ENCODE measurements around the gene PSMG3. TPM values are rescaled to one million over a fixed set of nuclear protein-coding genes. Genes with fewer than 3 reads are reported as not detected.
A peak's percentile ranks its signal among the peaks of the same experiment; 100 is the strongest.

The PSMG3 gene
- total and polyA plus RNA-seq, 2 of the 8 experiments (the other 6 are each of a cell fraction or from before 2014, with no cell fraction given) = 30.2 to 62.0 TPM

GRCh38 chr7:1536743-1537534 is 32.9 kb downstream of the PSMG3 start:
- no peaks in the 10 kb centered on the region for H3K9me3 ChIP-seq (ENCODE audit: insufficient read depth in 2 of 2, low read depth in 1 of 2, low read length in 1 of 2)
- H3K18ac ChIP-seq (ENCODE audit: extremely low read depth, low read length) = no peak overlapping the region; the same call in 1 of the 2 replicates
- peak overlapping the region; percentile 38 for H3K4ac ChIP-seq (replicated peaks; ENCODE audit: insufficient read length, low read depth, low read length)
- CTCF ChIA-PET (ENCODE audit: partially characterized antibody) = interaction anchor here (0.7 to 3.7 kb wide), 7 partner anchors 9 to 104 kb away, joined by 3 to 18 read pairs (median 7); partner anchors contain the start of gene TMEM184A
- peak overlapping the region; percentile 4 to 63; a peak in 2 of 4 replicates for H3K4me2 ChIP-seq (ENCODE audit: insufficient read depth in 1 of 2, low read depth in 2 of 2, low read length in 2 of 2)
- H3K23ac ChIP-seq (ENCODE audit: insufficient read length) = no peak overlapping the region
- H4K20me1 ChIP-seq (replicated peaks in 1 of 2; ENCODE audit: control insufficient read depth in 1 of 2, insufficient read depth in 2 of 2, low read length in 2 of 2) = peaks cover 15 to 24% of the 10 kb centered on the region in 2 experiments
- FAIRE-seq (no peak), DNase-seq (ENCODE audit: low read depth in 1 of 2, low spot score in 2 of 2) (peak in 1 of 2 experiments; percentile 71)
- peak overlapping the region; percentile 60 for H3K27ac ChIP-seq (ENCODE audit: low read depth, low read length)
- no peak overlapping the region for H4K5ac ChIP-seq (ENCODE audit: insufficient read length, low read depth, low read length)
- H3K36me3 ChIP-seq (ENCODE audit: control insufficient read depth in 2 of 4, insufficient read depth in 4 of 4, low read length in 3 of 4) = peaks cover 0 to 17% (median 0%) of the 10 kb centered on the region in 4 experiments; a peak in 4 of 8 replicates
- H2AK5ac ChIP-seq (ENCODE audit: low read depth, low read length) = no peak overlapping the region
- no peaks in the 10 kb centered on the region for H3K27me3 ChIP-seq (replicated peaks in 1 of 4; ENCODE audit: control insufficient read depth in 3 of 4, extremely low read depth in 1 of 4, insufficient read depth in 3 of 4, low read length in 3 of 4)
- H4K8ac ChIP-seq (ENCODE audit: extremely low read depth, insufficient read depth, low read length) = peak overlapping the region; percentile 92; the same call in 1 of the 2 replicates
- H3K56ac ChIP-seq (replicated peaks; ENCODE audit: insufficient read length, low read depth, low read length) = no peak overlapping the region
- H4K91ac ChIP-seq (replicated peaks; ENCODE audit: insufficient read length, low read length) = peak overlapping the region; percentile 97
- no peaks in the 10 kb centered on the region for H3K23me2 ChIP-seq (ENCODE audit: low read depth, low read length)
- H3K79me1 ChIP-seq (ENCODE audit: low read depth, low read length) = peaks cover 17% of the 10 kb centered on the region
- H2BK12ac ChIP-seq (ENCODE audit: low read depth, low read length) = peak overlapping the region; percentile 90; the same call in 1 of the 2 replicates
- peak overlapping the region in 2 of 4 experiments; percentile 4 to 41; a peak in 2 of 7 replicates for H3K9ac ChIP-seq (replicated peaks in 1 of 4; ENCODE audit: extremely low read depth in 1 of 4, low read depth in 3 of 4, low read length in 3 of 4)
- POLR2A ChIA-PET (ENCODE audit: partially characterized antibody) = interaction anchor here (0.9 to 2.5 kb wide), 4 partner anchors 8 to 62 kb away, joined by 3 to 8 read pairs (median 3); no protein-coding TSS in a partner anchor
- no peak overlapping the region for H2BK15ac ChIP-seq (ENCODE audit: low read length)
- peak overlapping the region in 1 of 4 experiments; percentile 36; a peak in 2 of 8 replicates for H3K4me3 ChIP-seq (ENCODE audit: extremely low read depth in 1 of 4, insufficient read depth in 2 of 4, low read depth in 3 of 4, low read length in 4 of 4)
- H3K79me2 ChIP-seq (ENCODE audit: control insufficient read depth in 1 of 2, insufficient read depth in 2 of 2, low read length in 2 of 2) = peaks cover 0 to 64% of the 10 kb centered on the region in 2 experiments; a peak in 3 of 4 replicates
- H3K14ac ChIP-seq (ENCODE audit: insufficient read length) = no peak overlapping the region
- H2BK5ac ChIP-seq (ENCODE audit: low read depth, low read length) = peak overlapping the region; percentile 86
- no peak overlapping the region for H2BK120ac ChIP-seq (replicated peaks; ENCODE audit: low read depth, low read length)
- peaks cover 11 to 39% (median 27%) of the 10 kb centered on the region in 4 experiments; a peak in 6 of 7 replicates for H3K4me1 ChIP-seq (replicated peaks in 1 of 4; ENCODE audit: control insufficient read depth in 3 of 4, insufficient read depth in 4 of 4, low read length in 3 of 4)
- WGBS, 2 experiments (ENCODE audit: extremely low coverage in 1 of 2, insufficient coverage in 1 of 2, insufficient read length in 1 of 2, insufficient replicate concordance in 2 of 2, low coverage in 1 of 2, low lambda C conversion rate in 2 of 2, missing lambda C conversion rate in 1 of 2) = 36% methylated on average over 46 of the region's 52 CpGs; no CpG with 5 or more reads in 1 of the 2 experiments
- no peak overlapping the region for H2AFZ ChIP-seq (ENCODE audit: low read length)
- H2BK20ac ChIP-seq (ENCODE audit: low read length) = no peak overlapping the region
- TF ChIP-seq SP4 (IDR thresholded peaks at IDR 0.05; ENCODE audit: low read length) = no peak
- TF ChIP-seq JUND (IDR thresholded peaks at IDR 0.05; ENCODE audit: low read length) = peak; percentile 98
- TF ChIP-seq TBP (IDR thresholded peaks at IDR 0.05; ENCODE audit: low read depth, low read length) = no peak
- no peak for TF ChIP-seq TCF12 (IDR thresholded peaks at IDR 0.05; ENCODE audit: low read depth, low read length)
- no peak for TF ChIP-seq KDM5A (IDR thresholded peaks at IDR 0.05; ENCODE audit: low read length)
- peak; percentile 44; the same call in 1 of the 2 replicates for TF ChIP-seq BACH1 (IDR thresholded peaks at IDR 0.05; ENCODE audit: low read length)
- TF ChIP-seq MAX (IDR thresholded peaks at IDR 0.05) = no peak
- peak in 1 of 2 experiments; percentile 53; a peak in 1 of 4 replicates for TF ChIP-seq SIN3A (conservative IDR thresholded peaks at IDR 0.05 in 1 of 2, IDR thresholded peaks at IDR 0.05 in 1 of 2; ENCODE audit: low read depth in 1 of 2, low read length in 2 of 2)
- TF ChIP-seq GABPA (IDR thresholded peaks at IDR 0.05; ENCODE audit: borderline replicate concordance, insufficient read depth, low read length) = peak; percentile 27; the same call in 1 of the 2 replicates
- TF ChIP-seq POLR2A (IDR thresholded peaks at IDR 0.05; ENCODE audit: control extremely low read depth in 1 of 2, low read depth in 2 of 2, low read length in 2 of 2) = peak in 1 of 2 experiments; percentile 49; a peak in 1 of 3 replicates
- peak; percentile 78 for TF ChIP-seq JUN (IDR thresholded peaks at IDR 0.05; ENCODE audit: low read depth, low read length)
- peak; percentile 57; the same call in 1 of the 2 replicates for TF ChIP-seq CREB1 (IDR thresholded peaks at IDR 0.05)
